ENCODE results near the gene RNASE1.

GRCh38 chr14:20809917-20810316 lies 7.3 kb upstream of the RNASE1 start:
- TF ChIP-seq CTCF (IDR thresholded peaks at IDR 0.05) (no peak), POLR2AphosphoS5 (IDR thresholded peaks at IDR 0.05) (no peak), POLR2A (IDR thresholded peaks at IDR 0.05) (no peak), EP300 (IDR thresholded peaks at IDR 0.05) (no peak)

Data from gastroesophageal sphincter (tissue), 3 donors.